ENCODE data around the gene AMY2A.
"Not testable (repeated sequence)": the region's sequence is repeated elsewhere in the genome, so short reads cannot be mapped to it uniquely, and the experiment has no call there.

AMY2A gene

DNA sequence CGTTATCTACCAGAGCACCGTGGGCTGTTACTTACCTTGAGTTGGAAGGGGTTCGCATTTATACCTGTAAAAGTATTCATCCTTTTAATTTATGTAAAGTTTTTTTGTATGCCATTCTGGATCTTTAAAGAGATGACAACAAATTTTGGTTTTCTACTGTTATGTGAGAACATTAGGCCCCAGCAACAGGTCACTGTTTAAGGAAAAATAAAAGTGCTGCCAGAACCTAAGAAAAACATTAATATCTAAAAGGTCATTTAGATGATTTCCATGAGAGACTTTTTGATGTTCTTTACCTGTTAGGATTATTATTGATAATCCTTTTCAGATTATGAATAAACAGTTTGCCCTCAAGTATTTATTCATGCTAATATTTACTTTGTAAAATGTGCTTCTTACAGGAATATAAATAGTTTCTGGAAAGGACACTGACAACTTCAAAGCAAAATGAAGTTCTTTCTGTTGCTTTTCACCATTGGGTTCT lies at the start of gene AMY2A:
AMY2A (plus strand) TSS at position 434 of the 484 bp plus-strand sequence; CDS start at position 448, 14 bp downstream.
- H3K36me3 ChIP-seq (ENCODE audit: insufficient read depth, low read length); H3K4me3 ChIP-seq (ENCODE audit: low read depth, low read length); H3K4me1 ChIP-seq (ENCODE audit: control insufficient read depth, insufficient read depth, low read length, unreplicated experiment); H2AFZ ChIP-seq (ENCODE audit: low read length, unreplicated experiment); H3K27ac ChIP-seq (ENCODE audit: low read depth, low read length); H3K27me3 ChIP-seq (ENCODE audit: insufficient read depth, low read length); H3K79me2 ChIP-seq (ENCODE audit: control insufficient read depth, insufficient read depth, low read length, unreplicated experiment): not testable (repeated sequence)

GRCh38 chr1:103569493-103569892 lies 47.7 kb upstream of the AMY2A start:
- H3K79me2 ChIP-seq (ENCODE audit: control insufficient read depth, insufficient read depth, low read length, unreplicated experiment) = no peaks in the 10 kb centered on the region
- no peak overlapping the region for H2AFZ ChIP-seq (ENCODE audit: low read length, unreplicated experiment)
- no peaks in the 10 kb centered on the region for H3K4me1 ChIP-seq (ENCODE audit: control insufficient read depth, insufficient read depth, low read length, unreplicated experiment)
- no peaks in the 10 kb centered on the region for H3K36me3 ChIP-seq (ENCODE audit: insufficient read depth, low read length)
- no peak overlapping the region for H3K27ac ChIP-seq (ENCODE audit: low read depth, low read length)
- H3K27me3 ChIP-seq (ENCODE audit: insufficient read depth, low read length) = no peaks in the 10 kb centered on the region
- H3K4me3 ChIP-seq (ENCODE audit: low read depth, low read length) = no peak overlapping the region

DNA sequence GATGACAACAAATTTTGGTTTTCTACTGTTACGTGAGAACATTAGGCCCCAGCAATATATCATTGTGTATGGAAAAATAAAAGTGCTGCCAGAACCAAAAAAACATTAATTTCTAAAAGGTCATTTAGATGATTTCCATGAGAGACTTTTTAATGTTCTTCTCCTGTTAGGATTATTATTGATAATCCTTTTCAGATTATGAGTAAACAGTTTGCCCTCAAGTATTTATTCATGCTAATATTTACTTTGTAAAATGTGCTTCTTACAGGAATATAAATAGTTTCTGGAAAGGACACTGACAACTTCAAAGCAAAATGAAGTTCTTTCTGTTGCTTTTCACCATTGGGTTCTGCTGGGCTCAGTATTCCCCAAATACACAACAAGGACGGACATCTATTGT lies 45.9 kb upstream of the AMY2A start, which contains the start of gene AMY2B:
AMY2B (plus strand) TSS at position 301 of the 400 bp plus-strand sequence; CDS start at position 315, 14 bp downstream.
- not testable (repeated sequence) for H3K27ac ChIP-seq (ENCODE audit: low read depth, low read length); H3K27me3 ChIP-seq (ENCODE audit: insufficient read depth, low read length); H3K79me2 ChIP-seq (ENCODE audit: control insufficient read depth, insufficient read depth, low read length, unreplicated experiment); H3K36me3 ChIP-seq (ENCODE audit: insufficient read depth, low read length); H3K4me1 ChIP-seq (ENCODE audit: control insufficient read depth, insufficient read depth, low read length, unreplicated experiment); H3K4me3 ChIP-seq (ENCODE audit: low read depth, low read length); H2AFZ ChIP-seq (ENCODE audit: low read length, unreplicated experiment)

- Histone ChIP-seq H3K27ac (ENCODE audit: low read depth, low read length) (no peak overlapping the region), H3K36me3 (ENCODE audit: insufficient read depth, low read length) (no peaks in the 10 kb centered on the region), H2AFZ (ENCODE audit: low read length, unreplicated experiment) (no peak overlapping the region), H3K27me3 (ENCODE audit: insufficient read depth, low read length) (no peaks in the 10 kb centered on the region), H3K4me3 (ENCODE audit: low read depth, low read length) (no peak overlapping the region), H3K79me2 (ENCODE audit: control insufficient read depth, insufficient read depth, low read length, unreplicated experiment) (no peaks in the 10 kb centered on the region), H3K4me1 (ENCODE audit: control insufficient read depth, insufficient read depth, low read length, unreplicated experiment) (no peaks in the 10 kb centered on the region)
Observed at GRCh38 chr1:103576065-103576464, 41.2 kb upstream of the AMY2A start.

GRCh38 chr1:103576784-103577183 lies 40.4 kb upstream of the AMY2A start:
- H3K27me3 ChIP-seq (ENCODE audit: insufficient read depth, low read length); H3K4me3 ChIP-seq (ENCODE audit: low read depth, low read length); H3K4me1 ChIP-seq (ENCODE audit: control insufficient read depth, insufficient read depth, low read length, unreplicated experiment); H3K36me3 ChIP-seq (ENCODE audit: insufficient read depth, low read length); H3K79me2 ChIP-seq (ENCODE audit: control insufficient read depth, insufficient read depth, low read length, unreplicated experiment); H3K27ac ChIP-seq (ENCODE audit: low read depth, low read length); H2AFZ ChIP-seq (ENCODE audit: low read length, unreplicated experiment): not testable (repeated sequence)

DNA sequence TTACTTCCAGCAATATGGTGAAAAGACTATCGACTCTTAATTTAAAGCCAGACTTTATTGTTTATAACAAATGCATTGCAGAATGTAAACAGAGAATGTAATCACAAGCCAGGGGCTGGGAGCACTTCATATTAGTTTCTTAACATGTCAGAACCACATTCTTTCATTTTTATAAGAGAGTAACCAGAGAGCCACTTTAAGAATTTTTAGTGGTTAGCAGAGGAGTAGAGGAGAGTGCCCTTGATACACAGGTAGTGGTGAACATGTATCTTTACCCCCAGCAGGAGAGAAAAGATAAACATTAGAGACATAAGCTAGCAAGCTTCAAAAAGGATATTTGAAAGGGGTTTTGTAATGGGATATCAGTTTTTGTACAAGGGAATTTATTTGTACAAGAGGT lies 34.8 kb upstream of the AMY2A start:
- H3K27ac ChIP-seq (ENCODE audit: low read depth, low read length) = no peak overlapping the region
- H2AFZ ChIP-seq (ENCODE audit: low read length, unreplicated experiment) = no peak overlapping the region
- 0 out of 2 replicates have a peak, but pooled peaks cover 1% of the 10 kb centered on the region for H3K27me3 ChIP-seq (ENCODE audit: insufficient read depth, low read length)
- no peaks in the 10 kb centered on the region for H3K36me3 ChIP-seq (ENCODE audit: insufficient read depth, low read length)
- H3K4me1 ChIP-seq (ENCODE audit: control insufficient read depth, insufficient read depth, low read length, unreplicated experiment) = no peaks in the 10 kb centered on the region
- no peak overlapping the region for H3K4me3 ChIP-seq (ENCODE audit: low read depth, low read length)
- no peaks in the 10 kb centered on the region for H3K79me2 ChIP-seq (ENCODE audit: control insufficient read depth, insufficient read depth, low read length, unreplicated experiment)

DNA sequence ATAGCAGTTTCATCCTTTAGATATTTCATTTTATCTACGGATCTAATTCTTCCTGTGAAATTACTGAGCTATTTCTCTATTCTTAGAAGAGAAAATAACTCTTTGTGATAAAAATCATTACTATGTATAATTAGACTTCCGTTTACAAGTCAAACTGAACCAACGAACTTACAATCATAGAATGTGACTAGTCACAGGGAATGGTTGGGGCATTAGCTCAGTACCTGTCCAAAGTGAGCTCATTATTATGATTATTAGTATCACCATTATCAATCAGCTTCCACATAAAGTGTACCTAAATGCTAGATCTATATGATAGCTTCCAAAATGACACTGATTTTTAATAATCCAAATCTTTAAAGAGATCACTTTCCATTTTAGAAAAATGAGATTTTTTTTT lies 33.3 kb upstream of the AMY2A start:
- H2AFZ ChIP-seq (ENCODE audit: low read length, unreplicated experiment) = no peak overlapping the region
- 0 out of 2 replicates have a peak, but pooled peaks cover 3% of the 10 kb centered on the region for H3K27me3 ChIP-seq (ENCODE audit: insufficient read depth, low read length)
- H3K36me3 ChIP-seq (ENCODE audit: insufficient read depth, low read length) = no peaks in the 10 kb centered on the region
- H3K4me3 ChIP-seq (ENCODE audit: low read depth, low read length) = no peak overlapping the region
- no peaks in the 10 kb centered on the region for H3K79me2 ChIP-seq (ENCODE audit: control insufficient read depth, insufficient read depth, low read length, unreplicated experiment)
- H3K4me1 ChIP-seq (ENCODE audit: control insufficient read depth, insufficient read depth, low read length, unreplicated experiment) = no peaks in the 10 kb centered on the region
- H3K27ac ChIP-seq (ENCODE audit: low read depth, low read length) = no peak overlapping the region

DNA sequence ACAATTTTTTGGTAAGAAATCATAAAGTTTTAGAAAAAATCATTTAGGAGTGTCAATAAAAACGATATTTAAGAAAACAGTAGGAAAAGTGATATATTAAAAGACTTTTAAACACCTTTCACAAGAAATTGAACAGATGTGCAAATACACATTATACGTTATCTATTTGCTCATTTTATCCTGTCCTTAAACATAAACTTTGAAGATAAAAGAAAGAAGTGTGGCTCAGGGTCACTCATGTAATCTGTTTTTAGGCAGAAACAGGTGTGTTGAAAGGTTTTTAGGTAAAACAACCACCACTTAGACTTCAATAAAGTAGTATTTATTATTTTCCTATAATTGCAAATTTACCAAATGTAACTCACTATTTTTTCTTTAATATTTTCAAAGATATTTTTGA lies 32.7 kb upstream of the AMY2A start:
- H3K27me3 ChIP-seq (ENCODE audit: insufficient read depth, low read length) = 0 out of 2 replicates have a peak, but pooled peaks cover 3% of the 10 kb centered on the region
- H3K4me1 ChIP-seq (ENCODE audit: control insufficient read depth, insufficient read depth, low read length, unreplicated experiment) = no peaks in the 10 kb centered on the region
- H2AFZ ChIP-seq (ENCODE audit: low read length, unreplicated experiment) = no peak overlapping the region
- H3K79me2 ChIP-seq (ENCODE audit: control insufficient read depth, insufficient read depth, low read length, unreplicated experiment) = no peaks in the 10 kb centered on the region
- no peaks in the 10 kb centered on the region for H3K36me3 ChIP-seq (ENCODE audit: insufficient read depth, low read length)
- H3K27ac ChIP-seq (ENCODE audit: low read depth, low read length) = no peak overlapping the region
- H3K4me3 ChIP-seq (ENCODE audit: low read depth, low read length) = no peak overlapping the region

GRCh38 chr1:103602740-103603139 lies 14.5 kb upstream of the AMY2A start:
- H3K4me1 ChIP-seq (ENCODE audit: control insufficient read depth, insufficient read depth, low read length, unreplicated experiment); H3K36me3 ChIP-seq (ENCODE audit: insufficient read depth, low read length); H3K4me3 ChIP-seq (ENCODE audit: low read depth, low read length); H3K27ac ChIP-seq (ENCODE audit: low read depth, low read length); H2AFZ ChIP-seq (ENCODE audit: low read length, unreplicated experiment); H3K79me2 ChIP-seq (ENCODE audit: control insufficient read depth, insufficient read depth, low read length, unreplicated experiment); H3K27me3 ChIP-seq (ENCODE audit: insufficient read depth, low read length): not testable (repeated sequence)

DNA sequence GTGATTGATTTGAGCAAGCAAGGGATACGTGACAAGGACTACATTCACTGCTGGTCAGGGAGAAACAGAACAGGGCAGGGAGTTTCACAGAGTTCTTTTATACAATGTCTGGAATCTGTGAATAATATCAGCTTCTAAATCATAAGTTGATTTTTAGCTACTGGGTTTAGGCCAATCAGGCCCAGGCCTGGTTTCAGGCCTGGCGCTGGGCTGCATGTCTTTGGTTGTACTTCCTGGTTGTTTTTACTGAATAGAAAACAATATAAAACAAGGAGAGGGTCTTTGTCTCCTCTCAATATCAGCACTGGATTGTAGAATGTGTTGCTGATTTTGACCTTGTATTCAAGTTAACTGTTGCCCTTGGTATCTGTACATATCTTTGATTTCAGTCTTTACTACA lies 865 bp upstream of the AMY2A start:
- Histone ChIP-seq H3K27me3 (ENCODE audit: insufficient read depth, low read length) (no peaks in the 10 kb centered on the region), H2AFZ (ENCODE audit: low read length, unreplicated experiment) (no peak overlapping the region), H3K79me2 (ENCODE audit: control insufficient read depth, insufficient read depth, low read length, unreplicated experiment) (no peaks in the 10 kb centered on the region), H3K4me3 (ENCODE audit: low read depth, low read length) (no peak overlapping the region), H3K36me3 (ENCODE audit: insufficient read depth, low read length) (no peaks in the 10 kb centered on the region), H3K4me1 (ENCODE audit: control insufficient read depth, insufficient read depth, low read length, unreplicated experiment) (no peaks in the 10 kb centered on the region), H3K27ac (ENCODE audit: low read depth, low read length) (no peak overlapping the region)

- not testable (repeated sequence) for H3K79me2 ChIP-seq (ENCODE audit: control insufficient read depth, insufficient read depth, low read length, unreplicated experiment); H3K4me1 ChIP-seq (ENCODE audit: control insufficient read depth, insufficient read depth, low read length, unreplicated experiment); H3K27me3 ChIP-seq (ENCODE audit: insufficient read depth, low read length); H3K4me3 ChIP-seq (ENCODE audit: low read depth, low read length); H2AFZ ChIP-seq (ENCODE audit: low read length, unreplicated experiment); H3K27ac ChIP-seq (ENCODE audit: low read depth, low read length); H3K36me3 ChIP-seq (ENCODE audit: insufficient read depth, low read length)
Observed at GRCh38 chr1:103627436-103627835, 10.2 kb downstream of the AMY2A start.

Measured in ACC112 (cell line).